Stimulated activated CD8-positive, alpha-beta memory T cell treated with anti-CD3 and anti-CD28 coated beads, Interleukin-15, amount 100 ng/mL, for 4 hours (primary cell): Measurements from ENCODE around the gene CRYZ.
"Not testable (repeated sequence)": the region's sequence is repeated elsewhere in the genome, so short reads cannot be mapped to it uniquely, and the experiment has no call there.

Source experiments
- DNase-seq, 2 donors: peaks; one replicate each; pipeline ENCODE4 v3.0.0-alpha.2; 2020; ENCODE audit warnings: low read depth in 2 of 2

Gene CRYZ, protein sequence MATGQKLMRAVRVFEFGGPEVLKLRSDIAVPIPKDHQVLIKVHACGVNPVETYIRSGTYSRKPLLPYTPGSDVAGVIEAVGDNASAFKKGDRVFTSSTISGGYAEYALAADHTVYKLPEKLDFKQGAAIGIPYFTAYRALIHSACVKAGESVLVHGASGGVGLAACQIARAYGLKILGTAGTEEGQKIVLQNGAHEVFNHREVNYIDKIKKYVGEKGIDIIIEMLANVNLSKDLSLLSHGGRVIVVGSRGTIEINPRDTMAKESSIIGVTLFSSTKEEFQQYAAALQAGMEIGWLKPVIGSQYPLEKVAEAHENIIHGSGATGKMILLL

DNA sequence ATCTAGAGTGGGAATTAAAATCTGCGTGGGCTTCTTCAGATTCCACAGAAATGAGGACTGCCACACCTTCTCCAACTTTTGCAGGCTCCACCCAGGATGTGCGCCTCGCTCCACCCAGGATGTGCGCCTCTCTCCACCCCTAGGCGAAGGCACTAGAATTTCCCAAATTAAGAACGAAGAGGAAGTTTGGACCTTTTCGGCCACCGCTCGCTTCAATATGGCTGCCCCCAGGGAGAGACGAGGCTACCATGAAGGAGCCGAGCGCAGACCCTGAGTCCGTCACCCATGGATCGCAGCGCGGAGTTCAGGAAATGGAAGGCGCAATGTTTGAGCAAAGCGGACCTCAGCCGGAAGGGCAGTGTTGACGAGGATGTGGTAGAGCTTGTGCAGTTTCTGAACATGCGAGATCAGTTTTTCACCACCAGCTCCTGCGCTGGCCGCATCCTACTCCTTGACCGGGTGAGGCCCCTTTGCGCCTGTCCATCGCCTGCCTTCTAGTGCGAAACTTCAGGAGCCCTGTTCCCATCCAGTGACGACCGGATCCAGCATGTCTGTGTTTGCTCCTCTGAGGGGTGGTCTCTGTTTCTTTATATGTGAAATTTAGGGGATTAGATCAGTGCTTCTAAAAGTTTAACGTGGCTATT, at the start of gene CRYZ, which contains the start of gene TYW3:
TSS of gene CRYZ (minus strand) at position 91 of the 644 bp plus-strand sequence. CDS start 8,229 bp downstream, outside the sequence.
TSS of gene TYW3 (plus strand) at position 193 of the 644 bp plus-strand sequence. CDS start at position 286, 93 bp downstream.
- DNase-seq = peak; percentile 61 to 69

DNA sequence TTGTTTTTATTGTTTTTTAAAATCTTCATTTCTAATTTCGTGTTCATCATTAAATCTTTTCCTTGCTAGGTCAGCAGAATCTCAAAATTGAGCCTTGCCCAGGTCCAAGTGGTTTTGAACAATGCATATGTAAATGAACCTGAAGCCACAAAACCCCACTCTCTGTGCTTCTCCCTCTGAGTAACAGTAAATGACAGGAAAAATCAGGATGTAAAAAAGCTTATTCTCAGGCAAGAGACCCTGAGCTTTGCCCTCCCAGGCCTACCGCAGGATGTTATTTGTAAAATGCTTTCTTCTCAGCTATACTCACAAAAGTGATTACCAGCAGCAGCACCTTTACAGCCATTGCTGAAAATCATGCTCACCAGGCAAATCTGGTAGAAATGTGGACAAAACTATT, 47.7 kb upstream of the CRYZ start:
- no peak for DNase-seq

DNA sequence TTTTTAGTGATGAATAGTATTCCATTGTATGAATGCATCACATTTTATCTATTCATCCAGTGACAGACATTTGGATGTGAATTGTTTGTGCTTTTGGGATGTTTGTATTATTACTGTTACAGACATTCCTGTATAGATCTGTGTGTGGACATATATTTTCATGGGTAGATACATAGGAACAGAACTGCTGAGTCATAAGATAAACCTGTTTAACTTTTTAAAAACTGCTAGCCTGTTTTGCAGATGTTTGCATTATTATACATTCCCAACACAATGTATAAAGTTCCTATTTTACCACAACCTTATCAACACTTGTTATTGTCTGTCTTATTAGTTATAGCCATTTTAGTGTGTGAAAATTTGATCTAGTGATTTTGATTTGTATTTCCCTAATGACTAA, 46.9 kb upstream of the CRYZ start:
- no peak for DNase-seq

DNA sequence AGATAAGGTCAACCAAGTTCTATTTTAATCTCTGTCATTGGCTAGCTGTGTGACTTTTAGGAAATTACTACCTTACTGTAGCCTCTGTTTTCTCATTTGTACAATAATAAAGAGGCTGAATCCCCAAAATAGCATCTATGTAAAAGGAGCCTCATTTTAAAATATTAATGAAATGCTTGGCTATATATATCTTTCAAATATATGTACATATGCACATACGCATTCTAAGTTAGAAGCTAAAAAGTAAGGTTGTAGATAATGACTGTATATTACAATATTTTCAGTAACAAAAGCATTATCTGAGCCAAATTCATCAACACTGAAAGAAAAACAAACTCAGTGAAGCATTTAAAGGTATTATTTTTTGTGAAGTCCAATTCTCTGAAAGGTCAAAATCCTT, 44.7 kb upstream of the CRYZ start:
- DNase-seq = no peak

DNA sequence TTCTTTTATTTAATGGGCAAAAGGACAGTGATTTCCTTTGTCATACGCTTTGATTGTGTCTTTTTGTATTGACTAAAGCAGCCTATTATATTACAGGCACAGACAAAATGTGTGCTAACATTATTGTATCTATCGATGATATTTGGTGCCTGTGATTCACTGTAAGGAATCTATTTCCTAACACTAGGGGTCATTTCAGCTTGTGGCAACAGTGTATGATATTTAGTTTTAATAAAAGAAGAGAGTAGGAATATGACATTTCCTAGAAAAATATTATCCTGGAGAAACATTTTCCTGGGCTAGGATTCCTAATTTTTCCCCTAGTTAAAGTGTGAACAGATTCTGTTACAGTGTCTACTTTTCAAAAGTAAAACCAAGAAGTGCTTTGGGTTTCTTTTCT, 42.9 kb upstream of the CRYZ start:
- DNase-seq = no peak

DNA sequence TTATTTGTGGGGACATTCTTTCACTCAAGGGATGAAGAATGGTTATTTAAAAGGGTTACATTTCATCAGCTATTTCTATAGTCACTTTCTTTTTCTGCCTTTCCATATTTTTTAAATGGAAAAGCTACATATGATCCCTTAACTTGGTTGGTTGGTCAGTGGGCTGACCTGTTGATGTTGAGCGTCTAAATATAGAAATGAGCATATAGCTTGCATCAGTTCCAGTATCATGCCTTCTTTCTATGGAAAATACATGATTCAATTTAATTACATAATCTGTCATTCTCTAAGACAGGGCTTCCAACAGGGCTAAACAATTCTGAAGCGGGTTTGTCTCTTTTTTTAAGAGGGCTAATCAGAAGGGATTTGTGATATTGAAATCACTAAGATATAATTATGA, 40.7 kb upstream of the CRYZ start:
- DNase-seq = no peak

DNA sequence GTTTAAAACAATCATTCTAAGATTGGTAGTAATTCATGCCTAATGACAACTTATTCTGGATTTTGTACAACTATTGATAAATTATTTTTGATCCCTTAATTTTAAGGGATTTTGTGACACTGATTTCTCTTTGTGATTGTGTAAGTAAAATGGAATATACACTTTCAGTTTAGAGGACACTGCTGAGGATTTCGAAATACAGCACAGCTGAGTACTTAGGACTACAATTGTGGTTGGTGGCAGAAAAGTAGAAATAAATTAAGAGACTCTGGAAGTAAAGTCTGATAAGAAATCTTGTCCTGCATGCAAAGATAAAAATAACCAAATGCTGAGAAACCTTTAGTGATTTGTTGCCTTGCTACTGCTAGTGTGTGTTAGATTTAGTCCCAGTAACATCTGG, 40.1 kb upstream of the CRYZ start:
- DNase-seq = no peak

DNA sequence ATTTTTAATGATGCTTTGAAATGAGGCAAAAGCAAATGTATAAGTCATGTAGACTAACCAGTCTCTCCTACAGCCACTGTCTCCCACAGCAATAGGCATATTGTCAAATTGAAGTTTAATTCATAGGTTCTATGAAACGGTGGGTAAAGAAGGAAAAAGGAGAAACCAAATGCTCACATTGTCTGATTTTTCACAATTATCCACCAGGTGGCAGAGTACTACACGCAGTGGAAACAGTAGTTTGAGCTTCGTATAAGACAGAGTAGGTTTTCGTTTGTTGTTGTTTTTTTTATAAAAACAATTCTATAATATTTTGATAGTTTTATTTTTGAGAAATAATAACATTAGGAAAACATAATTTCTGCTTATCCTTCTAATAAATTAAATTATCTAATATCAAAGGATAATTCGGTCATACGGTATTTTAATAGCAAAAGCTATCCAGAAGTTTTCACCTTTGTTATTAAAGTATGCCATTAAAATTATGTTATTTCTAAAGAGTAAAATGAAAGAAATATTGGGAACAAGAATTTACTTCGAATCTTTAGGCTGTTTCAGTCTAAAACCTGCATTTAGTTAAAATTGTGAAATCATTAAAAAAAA, 39.2 kb upstream of the CRYZ start:
- no peak for DNase-seq

DNA sequence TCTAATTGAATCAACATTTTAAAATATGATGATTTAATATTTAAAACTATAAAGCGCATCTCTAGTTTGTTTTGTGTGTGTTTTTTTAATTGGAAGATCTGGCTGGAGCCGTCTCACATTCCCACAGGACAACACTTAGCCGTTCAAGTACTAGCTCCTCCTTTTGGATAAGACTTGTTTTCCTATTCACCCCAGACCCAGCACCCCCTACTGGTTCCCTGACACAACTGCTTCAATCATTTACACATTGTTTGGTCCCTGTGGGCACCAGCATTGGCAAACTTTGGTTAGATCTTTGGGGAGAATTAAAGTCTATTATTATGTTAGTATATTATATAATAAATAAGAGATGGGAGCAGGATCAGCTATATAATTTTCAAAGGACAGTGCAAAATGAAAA, 34.6 kb upstream of the CRYZ start:
- no peak for DNase-seq

DNA sequence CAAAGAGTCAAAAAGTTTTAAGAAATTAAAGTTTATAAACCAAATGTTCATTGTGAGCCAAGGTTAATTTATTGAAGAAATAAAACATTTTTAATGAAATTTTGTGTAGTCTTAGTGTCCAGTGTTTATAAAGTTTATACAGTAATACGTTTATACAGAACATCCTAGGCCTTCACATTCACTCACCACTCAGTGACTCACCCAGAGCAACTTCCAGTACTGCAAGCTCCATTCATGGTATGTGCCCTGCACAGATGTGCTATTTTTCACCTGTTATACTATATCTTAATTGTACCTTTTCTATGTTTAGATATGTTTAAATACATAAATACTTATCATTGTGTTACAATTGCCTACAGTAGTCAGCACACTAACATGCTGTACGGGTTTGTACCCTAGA, 33.7 kb upstream of the CRYZ start:
- no peak for DNase-seq

DNA sequence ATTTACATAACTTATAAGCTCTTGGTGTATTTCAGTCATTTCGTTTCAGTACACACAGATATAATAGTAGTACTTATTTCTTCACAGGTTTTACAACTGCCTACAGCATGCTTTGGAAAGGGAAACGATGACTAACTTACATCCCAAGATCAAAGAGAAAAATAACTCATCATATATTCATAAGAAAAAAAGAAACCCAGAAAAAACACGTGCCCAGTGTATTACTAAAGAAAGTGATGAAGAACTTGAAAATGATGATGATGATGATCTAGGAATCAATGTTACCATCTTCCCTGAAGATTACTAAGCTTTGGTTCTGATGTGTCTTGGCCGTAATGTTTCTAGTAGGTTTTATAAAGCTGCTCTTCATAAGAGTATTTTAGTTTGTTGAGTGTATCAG, 31.0 kb upstream of the CRYZ start:
- DNase-seq = no peak

DNA sequence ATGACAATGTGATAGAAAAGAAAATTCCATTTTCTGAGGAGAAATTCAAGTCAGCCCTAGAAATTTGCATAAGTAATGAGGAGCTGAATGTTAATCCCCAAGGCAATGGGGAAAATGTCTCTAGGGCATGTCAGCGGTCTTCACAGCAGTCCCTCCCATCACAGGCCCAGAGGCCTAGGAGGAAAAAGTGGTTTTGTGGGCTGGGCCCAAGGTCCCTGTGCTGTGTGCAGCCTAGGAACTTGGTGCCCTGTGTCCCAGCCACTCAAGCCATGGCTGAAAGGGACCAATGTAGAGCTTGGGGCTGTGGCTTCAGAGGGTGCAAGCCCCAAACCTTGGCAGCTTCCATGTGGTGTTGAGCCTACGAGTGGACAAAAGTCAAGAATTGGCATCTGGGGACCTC, 23.8 kb upstream of the CRYZ start:
- DNase-seq = not testable (repeated sequence)

DNA sequence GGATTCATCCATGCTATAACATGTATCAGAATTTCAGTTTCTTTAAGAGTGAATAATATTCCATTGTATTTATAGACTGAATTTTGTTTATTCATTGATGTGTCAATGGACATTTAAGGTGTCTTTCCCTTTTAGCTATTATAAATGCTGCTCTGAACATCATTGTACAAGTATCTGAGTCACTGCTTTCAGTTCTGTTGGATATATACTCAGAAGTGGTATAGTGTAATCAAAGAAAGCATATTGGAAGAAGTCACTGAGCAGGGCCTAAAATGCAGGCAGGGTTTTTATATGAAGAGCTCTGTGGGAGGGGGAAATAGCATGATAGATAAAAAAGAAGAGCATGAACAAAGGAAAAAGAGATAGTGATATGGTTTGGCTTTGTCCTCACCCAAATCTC, 22.6 kb upstream of the CRYZ start:
- DNase-seq = no peak

DNA sequence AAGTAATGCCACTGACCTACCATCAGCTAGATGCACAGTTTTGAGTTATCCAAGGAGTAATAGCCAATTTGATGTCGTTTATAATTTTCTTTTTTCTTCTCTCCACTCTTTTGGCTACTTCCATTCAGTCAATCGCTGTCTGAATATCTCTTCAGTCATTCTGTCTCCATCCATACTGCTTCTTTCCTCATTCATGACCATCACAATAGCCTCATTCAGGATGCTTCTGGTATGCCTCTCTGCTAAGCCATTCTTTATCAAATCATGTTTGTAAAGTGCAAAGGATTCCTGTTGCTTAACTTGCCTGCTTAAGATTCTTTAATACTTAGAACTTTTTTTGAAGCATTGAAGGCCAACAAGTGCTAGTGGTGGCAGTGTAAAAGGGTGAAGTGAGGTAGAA, 20.3 kb upstream of the CRYZ start:
- no peak for DNase-seq

DNA sequence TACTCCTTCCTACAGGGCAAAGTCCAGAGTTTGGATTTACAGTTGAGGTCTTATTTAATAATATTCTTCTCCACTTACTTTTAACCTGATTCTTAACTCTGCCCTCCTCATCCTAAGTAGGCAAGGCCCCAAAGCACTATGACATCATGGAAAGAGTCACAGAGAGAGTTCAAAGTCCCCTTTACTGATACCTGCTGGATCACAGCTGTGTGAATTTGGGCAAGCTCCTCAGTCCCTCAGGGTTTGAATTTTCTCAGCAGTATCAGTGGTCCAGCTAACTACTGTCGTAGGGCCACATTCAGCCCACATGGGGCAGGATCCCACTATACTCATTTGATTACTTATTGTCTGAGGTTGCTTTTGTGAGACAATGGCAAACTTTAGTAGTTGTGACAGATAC, 16.1 kb upstream of the CRYZ start:
- no peak for DNase-seq

DNA sequence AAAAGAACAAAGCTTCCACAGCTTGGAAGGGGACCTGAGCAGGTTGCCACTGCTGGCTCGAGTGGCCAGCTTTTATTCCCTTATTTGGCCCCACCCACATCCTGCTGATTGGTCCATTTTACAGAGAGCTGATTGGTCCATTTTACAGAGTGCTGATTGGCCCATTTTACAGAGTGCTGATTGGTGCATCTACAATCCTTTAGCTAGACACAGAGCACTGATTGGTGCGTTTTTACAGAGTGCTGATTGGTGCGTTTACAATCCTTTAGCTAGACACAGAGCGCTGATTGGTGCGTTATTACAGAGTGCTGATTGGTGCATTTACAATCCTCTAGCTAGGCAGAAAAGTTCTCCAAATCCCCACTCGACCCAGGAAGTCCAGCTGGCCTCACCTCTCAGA, 12.4 kb upstream of the CRYZ start:
- DNase-seq = not testable (repeated sequence)

DNA sequence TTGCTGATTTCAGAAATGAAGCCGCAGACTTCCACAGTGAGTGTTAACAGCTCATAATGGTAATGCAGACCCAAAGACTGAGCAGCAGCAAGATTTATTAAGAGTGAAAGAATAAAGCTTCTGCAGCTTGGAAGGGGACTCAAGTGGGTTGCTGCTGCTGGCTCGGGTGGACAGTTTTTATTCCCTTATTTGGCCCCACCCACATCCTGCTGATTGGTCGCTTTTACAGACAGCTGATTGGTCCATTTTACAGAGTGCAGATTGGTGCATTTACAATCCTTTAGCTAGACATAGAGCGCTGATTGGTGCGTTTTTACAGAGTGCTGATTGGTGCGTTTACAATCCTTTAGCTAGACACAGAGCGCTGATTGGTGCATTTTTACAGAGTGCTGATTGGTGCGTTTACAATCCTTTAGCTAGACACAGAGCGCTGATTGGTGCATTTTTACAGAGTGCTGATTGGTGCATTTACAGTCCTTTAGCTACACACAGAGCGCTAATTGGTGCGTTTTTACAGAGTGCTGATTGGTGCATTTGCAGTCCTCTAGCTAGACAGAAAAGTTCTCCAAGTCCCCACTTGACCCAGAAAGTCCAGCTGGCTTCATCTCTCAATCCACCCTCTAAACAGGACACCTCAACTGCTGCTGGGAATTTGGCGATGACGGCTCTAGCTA, 7.6 kb upstream of the CRYZ start:
- not testable (repeated sequence) for DNase-seq

DNA sequence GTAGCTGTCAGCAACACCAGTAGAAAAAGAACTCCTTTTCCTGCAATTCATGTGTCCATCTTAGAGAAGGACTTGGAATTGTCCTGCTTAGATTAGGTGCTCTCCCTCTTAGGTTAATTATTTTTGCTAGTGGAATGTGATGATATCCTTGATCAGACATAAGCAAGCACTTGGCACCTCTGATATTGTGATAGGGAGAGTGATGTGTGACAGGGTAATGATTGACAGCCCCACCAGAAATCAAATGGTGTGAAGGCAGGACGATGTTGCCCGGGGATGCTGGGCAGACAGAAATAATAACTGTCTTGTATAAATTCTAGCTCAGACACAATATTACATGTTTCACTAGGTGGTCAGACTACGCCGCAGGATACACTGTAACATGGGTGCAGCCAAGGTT, 4.5 kb upstream of the CRYZ start:
- DNase-seq = no peak

DNA sequence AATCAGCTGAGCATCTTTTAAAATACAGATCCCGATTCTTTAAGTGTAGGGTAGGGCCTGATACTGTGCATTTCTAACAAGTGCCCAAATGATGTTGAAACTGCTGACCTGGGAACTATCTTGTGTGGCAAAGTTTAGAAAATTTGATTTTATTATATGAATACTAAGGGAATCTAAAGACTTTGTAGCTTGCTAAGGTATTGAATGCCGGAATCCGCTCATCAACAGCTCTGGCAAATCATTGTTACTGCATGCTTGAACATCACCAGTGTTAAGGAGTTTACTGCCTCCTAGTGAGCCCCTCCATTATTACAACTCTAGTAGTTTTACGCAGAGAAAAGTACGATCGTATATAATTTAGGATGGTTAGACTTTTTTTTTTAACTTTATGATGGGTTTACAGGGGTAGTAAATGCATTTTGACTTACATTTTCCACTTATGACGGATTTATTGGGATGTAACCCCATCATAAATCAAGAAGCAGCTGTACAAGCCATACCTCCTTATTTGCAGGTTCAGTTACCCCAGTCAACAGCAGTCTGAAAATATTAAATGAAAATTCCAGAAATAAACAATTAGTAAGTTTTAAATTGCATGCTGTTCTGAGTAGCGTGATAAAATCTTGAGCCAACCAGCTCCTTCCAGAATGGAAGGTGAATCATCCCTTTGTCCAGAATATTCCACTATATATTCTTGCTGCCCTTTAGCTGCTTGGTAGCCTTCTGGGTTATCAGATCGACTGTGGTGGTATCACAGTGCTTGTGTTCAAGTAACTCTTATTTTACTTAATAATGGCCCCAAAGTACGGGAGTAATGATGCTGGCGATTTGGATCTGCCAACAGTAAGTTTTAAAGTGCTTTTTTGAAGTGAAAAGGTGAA, 994 bp upstream of the CRYZ start:
- no peak for DNase-seq

DNA sequence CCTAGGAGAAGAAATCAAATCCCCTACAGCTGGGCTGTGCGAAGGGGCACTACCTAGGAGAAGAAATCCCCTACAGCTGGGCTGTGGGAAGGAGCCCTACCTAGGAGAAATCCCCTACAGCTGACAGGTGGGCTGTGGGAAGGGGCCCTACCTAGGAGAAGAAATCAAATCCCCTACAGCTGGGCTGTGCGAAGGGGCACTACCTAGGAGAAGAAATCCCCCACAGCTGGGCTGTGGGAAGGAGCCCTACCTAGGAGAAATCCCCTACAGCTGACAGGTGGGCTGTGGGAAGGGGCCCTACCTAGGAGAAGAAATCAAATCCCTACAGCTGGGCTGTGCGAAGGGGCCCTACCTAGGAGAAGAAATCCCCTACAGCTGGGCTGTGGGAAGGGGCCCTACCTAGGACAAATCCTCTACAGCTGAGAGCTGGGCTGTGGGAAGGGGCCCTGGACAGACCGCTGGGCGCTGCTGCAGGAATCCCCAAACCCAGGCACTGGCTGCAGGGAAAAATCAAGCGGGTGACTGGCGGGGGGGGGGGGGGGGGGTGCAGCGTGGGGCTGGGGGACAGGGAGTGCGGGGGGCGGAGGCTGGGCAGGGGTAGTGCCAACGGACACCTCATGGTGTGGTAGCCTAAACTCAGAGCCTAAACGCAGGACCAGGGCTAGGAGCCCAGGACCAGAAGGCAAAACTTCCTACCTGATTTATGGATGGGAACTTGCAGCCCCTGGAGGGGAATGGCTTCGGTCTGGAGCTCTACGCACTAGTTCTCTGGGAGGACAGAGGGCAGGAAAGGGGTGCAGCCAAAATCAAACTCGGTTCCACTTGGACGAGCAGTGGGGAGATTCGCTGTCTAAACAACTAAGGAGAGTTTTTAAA, 541 bp downstream of the CRYZ start:
- not testable (repeated sequence) for DNase-seq
